Stimulated activated CD4-positive, alpha-beta T cell treated with anti-CD3 and anti-CD28 coated beads, Interleukin-1b, Interleukin-23, amount 100 ng/mL, for 4 hours (primary cell): ENCODE results near the gene BTN2A1.
"Not testable (repeated sequence)": the region's sequence is repeated elsewhere in the genome, so short reads cannot be mapped to it uniquely, and the experiment has no call there.

Experiments
- DNase-seq, 2 donors: peaks; one replicate each; pipeline ENCODE4 v3.0.0-alpha.2; 2020; ENCODE audit warnings: low read depth in 2 of 2

Gene BTN2A1

GRCh38 chr6:26432627-26433201 lies 25.0 kb upstream of the BTN2A1 start:
- DNase-seq, result no peak

DNA sequence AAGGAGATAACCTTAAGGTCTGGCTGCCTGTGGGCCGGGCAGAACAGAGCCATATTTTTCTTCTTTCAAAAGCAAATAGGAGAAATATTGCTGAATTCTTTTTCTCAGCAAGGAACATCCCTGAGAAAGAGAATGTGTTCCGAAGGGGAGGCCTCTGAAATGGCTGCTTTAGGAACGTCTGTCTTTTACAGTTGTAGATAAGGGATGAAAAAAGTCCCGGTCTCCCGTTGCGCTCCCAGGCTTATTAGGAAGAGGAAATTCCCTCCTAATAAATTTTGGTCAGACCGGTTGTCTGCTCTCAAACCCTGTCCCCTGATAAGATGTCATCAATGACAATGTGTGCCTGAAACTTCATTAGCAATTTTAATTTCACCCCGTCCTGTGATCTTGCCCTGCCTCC lies 24.1 kb upstream of the BTN2A1 start:
- not testable (repeated sequence) for DNase-seq

DNA sequence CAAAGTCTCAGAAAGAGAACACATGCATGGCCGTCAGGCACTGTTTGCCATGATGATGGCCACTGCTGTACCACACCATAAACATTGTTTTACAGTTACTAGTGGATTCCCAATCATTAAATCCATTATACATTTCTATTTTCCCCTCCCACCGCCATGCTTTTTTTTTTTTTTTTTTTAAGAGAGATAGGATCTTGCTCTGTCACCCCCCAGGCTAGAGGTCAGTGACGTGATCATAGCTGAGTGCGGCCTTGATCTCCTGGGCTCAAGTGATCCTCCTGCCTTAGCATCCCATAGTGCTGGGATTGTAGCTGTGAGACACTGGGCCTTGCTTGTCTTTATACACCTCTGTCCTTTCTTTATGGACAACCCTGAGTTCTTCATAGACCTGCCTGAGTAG lies 21.7 kb upstream of the BTN2A1 start:
- no peak for DNase-seq

DNA sequence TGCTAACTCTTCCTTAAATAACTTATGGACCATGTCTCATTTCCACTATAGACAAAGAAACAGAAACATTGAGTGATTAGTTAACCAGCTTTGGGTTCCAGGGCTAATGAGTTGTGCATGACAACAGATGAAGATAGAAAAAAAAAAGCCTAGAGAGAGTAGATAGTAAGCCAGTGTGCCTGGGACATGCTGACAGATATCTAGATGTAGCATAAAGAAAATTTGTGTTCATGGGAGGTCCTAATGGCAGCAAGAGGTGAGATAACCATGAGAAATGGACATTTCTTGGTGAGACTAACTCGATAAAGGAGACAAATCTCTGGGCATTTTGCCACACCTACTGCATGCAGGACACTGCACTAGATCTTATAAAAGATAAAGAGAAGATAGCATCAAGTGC lies 20.2 kb upstream of the BTN2A1 start:
- DNase-seq, result no peak

GRCh38 chr6:26438000-26438399 lies 19.8 kb upstream of the BTN2A1 start:
- DNase-seq, result no peak

GRCh38 chr6:26439151-26440125 lies 18.3 kb upstream of the BTN2A1 start:
- no peak for DNase-seq

GRCh38 chr6:26440977-26441358 lies 16.8 kb upstream of the BTN2A1 start:
- DNase-seq, result no peak

GRCh38 chr6:26441977-26442376 lies 15.8 kb upstream of the BTN2A1 start:
- DNase-seq, result no peak

GRCh38 chr6:26445934-26446667 lies 11.7 kb upstream of the BTN2A1 start:
- DNase-seq, result no peak

DNA sequence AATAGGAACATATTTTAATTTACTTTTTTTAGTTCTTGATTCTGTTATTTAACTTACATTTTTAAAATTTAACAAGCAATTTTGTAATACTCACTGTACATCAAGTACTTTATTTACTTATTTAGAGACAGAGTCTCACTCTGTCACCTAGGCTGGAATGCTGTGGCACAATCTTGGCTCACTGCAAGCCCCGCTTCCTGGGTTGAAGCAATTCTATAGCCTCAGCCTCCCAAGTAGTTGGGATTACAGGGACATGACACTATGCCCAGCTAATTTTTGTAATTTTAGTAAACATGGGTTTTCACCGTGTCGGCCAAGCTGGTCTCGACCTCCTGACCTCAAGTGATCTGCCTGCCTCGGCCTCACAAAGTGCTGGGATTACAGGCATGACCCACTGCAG lies 10.5 kb upstream of the BTN2A1 start:
- DNase-seq, result no peak

DNA sequence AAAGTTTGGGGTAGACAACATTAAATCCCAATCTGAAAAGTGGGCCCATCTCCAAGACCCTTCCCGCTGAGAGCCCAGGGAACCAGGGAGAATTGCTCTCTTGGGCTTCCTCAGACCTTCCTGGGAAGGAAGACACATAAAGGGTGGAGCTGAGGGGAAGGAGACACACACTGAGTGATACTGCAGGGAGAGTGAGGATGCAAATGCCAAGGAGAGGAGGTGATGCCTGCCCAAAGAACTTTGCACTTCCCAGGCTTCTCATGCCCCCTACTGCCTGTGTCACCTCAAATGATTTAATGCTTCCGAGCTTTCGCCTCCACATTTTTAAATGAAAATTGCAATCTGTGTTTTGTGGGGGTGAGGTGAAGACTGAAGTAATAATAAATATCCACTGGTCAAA lies 7.5 kb upstream of the BTN2A1 start:
- DNase-seq, result no peak

DNA sequence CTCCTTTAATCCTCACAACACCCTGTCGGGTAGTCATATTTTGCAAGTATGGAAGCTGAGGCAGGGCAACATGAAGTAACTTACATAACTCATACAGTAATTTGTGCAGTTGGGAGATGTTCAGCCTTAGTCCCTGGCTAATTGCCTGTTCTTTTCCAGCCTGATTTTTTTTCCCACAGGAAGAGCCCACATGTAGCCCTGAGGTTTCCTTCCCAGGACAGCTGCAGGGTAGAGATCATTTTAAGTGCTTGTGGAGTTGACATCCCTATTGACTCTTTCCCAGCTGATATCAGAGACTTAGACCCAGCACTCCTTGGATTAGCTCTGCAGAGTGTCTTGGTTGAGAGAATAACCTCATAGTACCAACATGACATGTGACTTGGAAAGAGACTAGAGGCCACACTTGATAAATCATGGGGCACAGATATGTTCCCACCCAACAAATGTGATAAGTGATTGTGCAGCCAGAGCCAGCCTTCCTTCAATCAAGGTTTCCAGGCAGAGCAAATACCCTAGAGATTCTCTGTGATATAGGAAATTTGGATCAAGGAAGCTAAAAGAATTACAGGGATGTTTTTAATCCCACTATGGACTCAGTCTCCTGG lies 5.0 kb upstream of the BTN2A1 start:
- DNase-seq, result no peak

- DNase-seq, result no peak
Observed at GRCh38 chr6:26454631-26455030, 3.1 kb upstream of the BTN2A1 start.

- DNase-seq, result no peak
Observed at GRCh38 chr6:26455357-26455970, 2.3 kb upstream of the BTN2A1 start.

DNA sequence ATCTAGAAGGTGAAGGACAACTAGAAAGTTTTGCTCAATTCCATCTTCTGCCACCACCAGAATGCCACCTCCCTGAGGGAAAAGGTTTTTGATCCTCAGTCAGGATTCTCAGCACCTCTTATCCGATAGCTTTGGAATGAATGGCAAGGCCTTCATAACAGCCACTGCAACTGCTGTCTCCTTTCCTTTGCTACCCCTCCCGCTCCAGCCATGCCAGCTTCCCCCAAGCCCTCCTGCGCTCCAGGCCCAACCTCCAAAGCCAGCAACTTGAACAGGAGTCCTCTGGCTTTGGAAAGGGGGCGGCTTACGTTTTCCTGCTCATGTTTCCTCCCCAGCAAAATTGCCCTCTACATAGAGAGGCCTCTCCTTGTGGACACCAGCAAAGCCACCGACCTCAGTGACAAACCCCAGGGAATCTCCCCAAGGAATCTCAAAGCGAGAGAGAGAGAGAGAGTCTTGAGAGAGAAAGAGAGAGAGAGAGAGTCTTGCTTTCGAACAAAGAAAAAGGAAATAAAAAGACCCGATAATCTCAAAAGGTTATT lies 420 bp upstream of the BTN2A1 start:
- DNase-seq, result no peak

DNA sequence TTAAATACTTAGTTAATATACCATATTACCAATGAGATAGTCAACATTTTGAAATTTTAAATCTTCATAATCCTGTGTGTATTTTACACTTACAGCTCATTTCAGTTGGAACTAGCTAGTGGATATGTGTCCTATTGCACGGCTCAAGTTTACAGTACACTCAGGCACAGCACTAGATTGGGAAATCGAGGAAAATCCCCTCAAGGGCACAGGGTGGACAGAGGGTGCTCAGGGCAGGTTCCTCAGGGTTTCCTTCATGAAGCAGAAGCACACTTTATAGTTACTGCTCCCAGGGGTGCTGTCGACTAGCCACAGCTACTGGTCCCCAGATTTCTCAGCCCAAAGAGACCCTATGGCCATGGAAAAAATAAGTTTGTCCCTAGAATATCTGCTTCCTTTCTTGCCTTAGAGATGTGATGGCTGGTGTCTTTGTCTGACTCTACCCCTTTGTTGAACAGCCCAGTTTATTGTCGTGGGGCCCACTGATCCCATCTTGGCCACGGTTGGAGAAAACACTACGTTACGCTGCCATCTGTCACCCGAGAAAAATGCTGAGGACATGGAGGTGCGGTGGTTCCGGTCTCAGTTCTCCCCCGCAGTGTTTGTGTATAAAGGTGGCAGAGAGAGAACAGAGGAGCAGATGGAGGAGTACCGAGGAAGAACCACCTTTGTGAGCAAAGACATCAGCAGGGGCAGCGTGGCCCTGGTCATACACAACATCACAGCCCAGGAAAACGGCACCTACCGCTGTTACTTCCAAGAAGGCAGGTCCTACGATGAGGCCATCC lies 1.5 kb downstream of the BTN2A1 start:
- DNase-seq, result no peak

- DNase-seq, result not testable (repeated sequence)
Observed at GRCh38 chr6:26461353-26461752, 3.6 kb downstream of the BTN2A1 start.

DNA sequence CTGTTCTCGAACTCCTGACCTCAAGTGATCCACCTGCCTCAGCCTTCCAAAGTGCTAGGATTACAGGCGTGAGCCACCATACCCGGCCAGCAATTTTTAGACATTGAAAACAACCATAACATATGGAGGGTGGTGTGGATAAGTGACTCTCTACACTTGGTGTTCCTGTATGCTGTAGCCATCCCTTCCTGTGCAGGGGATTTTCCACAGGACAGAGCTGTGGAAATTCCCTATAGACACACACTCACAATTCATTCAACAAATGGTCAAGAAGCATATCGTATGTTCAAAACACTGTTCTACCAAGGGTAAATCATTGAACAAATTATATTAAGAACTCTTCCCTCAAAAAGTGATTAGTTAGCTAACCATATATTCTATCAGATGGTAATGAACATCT lies 6.3 kb downstream of the BTN2A1 start:
- no peak for DNase-seq

- DNase-seq, result no peak
Observed at GRCh38 chr6:26464416-26465131, 6.8 kb downstream of the BTN2A1 start.

- no peak for DNase-seq
Observed at GRCh38 chr6:26465776-26466175, 8.0 kb downstream of the BTN2A1 start.
